VCaP (cell line): ENCODE measurements around the gene MMAB.
A peak's percentile ranks its signal among the peaks of the same experiment; 100 is the strongest.

Experiments used
- H3K27ac ChIP-seq: fragments of 450-650 bp; 2 replicates; pipeline ENCODE4 v1.5.1; 2017
- CTCF ChIP-seq: fragments of 450-650 bp; conservative IDR thresholded peaks from 2 replicates; pipeline ENCODE4 v1.5.1; 2017; ENCODE audit warnings: mild to moderate bottlenecking, moderate library complexity

Gene MMAB

GRCh38 chr12:109575683-109576082 is 2.4 kb upstream of the MMAB start:
- H3K27ac ChIP-seq: 0 out of 2 replicates have a peak overlapping the region, but pooled peaks have one; percentile 5
- TF ChIP-seq CTCF: no peak

GRCh38 chr12:109573914-109574244 is 575 bp upstream of the MMAB start:
- peak overlapping the region; percentile 85 for H3K27ac ChIP-seq
- no peak for TF ChIP-seq CTCF

GRCh38 chr12:109572506-109572845 is 828 bp downstream of the MMAB start:
- peak overlapping the region; percentile 85 for H3K27ac ChIP-seq
- no peak for TF ChIP-seq CTCF

- peak overlapping the region; percentile 85 for H3K27ac ChIP-seq
- no peak for TF ChIP-seq CTCF
These were observed 1.4 kb downstream of the MMAB start for GRCh38 chr12:109571773-109572505.

- H3K27ac ChIP-seq: no peak overlapping the region; the same call in 1 of the 2 replicates
- no peak for TF ChIP-seq CTCF
These were observed 4.8 kb downstream of the MMAB start for GRCh38 chr12:109568486-109568885.

GRCh38 chr12:109567967-109568366 is 5.3 kb downstream of the MMAB start:
- no peak overlapping the region for H3K27ac ChIP-seq
- no peak for TF ChIP-seq CTCF

- TF ChIP-seq CTCF: no peak
- no peak overlapping the region for H3K27ac ChIP-seq
These were observed 6.0 kb downstream of the MMAB start for GRCh38 chr12:109567296-109567695.
